Parathyroid adenoma (tissue), 2 donors: ENCODE measurements around the gene BDKRB2.

Source experiments
- H2AFZ ChIP-seq: fragments of 300-600 bp; sonication (generic); one replicate; pipeline ENCODE4 v1.7.0; 2017; ENCODE audit warnings: antibody characterized with exemption, mild to moderate bottlenecking
- H3K27ac ChIP-seq: fragments of 300-600 bp; sonication (generic); one replicate; pipeline ENCODE4 v1.7.0; 2017
- H3K27me3 ChIP-seq: fragments of 300-600 bp; sonication (generic); one replicate; pipeline ENCODE4 v1.7.0; 2017; ENCODE audit warnings: low read length; ENCODE audit not compliant: control insufficient read depth, insufficient read depth
- H3K36me3 ChIP-seq: fragments of 300-600 bp; sonication (generic); one replicate; pipeline ENCODE4 v1.7.0; 2017; ENCODE audit warnings: low read length; ENCODE audit not compliant: control insufficient read depth, insufficient read depth
- H3K4me1 ChIP-seq: fragments of 300-600 bp; sonication (generic); one replicate; pipeline ENCODE4 v1.7.0; 2017; ENCODE audit warnings: control low read depth
- H3K4me2 ChIP-seq: fragments of 300-600 bp; sonication (generic); one replicate; pipeline ENCODE4 v1.7.0; 2017; ENCODE audit warnings: low read length
- H3K4me3 ChIP-seq: fragments of 300-600 bp; sonication (generic); one replicate; pipeline ENCODE4 v1.7.0; 2017; ENCODE audit warnings: low read depth, low read length
- H3K79me2 ChIP-seq: fragments of 300-600 bp; sonication (generic); one replicate; pipeline ENCODE4 v1.7.0; 2017; ENCODE audit warnings: control low read depth
- H3K9ac ChIP-seq: fragments of 300-600 bp; sonication (generic); one replicate; pipeline ENCODE4 v1.7.0; 2017; ENCODE audit warnings: mild to moderate bottlenecking
- H3K9me3 ChIP-seq: fragments of 300-600 bp; sonication (generic); one replicate; pipeline ENCODE4 v1.7.0; 2017; ENCODE audit warnings: low read length; ENCODE audit not compliant: control insufficient read depth
- CTCF ChIP-seq: fragments of 300-600 bp; sonication (generic); IDR thresholded peaks from one replicate; pipeline ENCODE4 v1.7.0; 2017; ENCODE audit warnings: antibody characterized with exemption, mild to moderate bottlenecking
- donor health status: primary hyperparathyroidism.

Gene BDKRB2

DNA sequence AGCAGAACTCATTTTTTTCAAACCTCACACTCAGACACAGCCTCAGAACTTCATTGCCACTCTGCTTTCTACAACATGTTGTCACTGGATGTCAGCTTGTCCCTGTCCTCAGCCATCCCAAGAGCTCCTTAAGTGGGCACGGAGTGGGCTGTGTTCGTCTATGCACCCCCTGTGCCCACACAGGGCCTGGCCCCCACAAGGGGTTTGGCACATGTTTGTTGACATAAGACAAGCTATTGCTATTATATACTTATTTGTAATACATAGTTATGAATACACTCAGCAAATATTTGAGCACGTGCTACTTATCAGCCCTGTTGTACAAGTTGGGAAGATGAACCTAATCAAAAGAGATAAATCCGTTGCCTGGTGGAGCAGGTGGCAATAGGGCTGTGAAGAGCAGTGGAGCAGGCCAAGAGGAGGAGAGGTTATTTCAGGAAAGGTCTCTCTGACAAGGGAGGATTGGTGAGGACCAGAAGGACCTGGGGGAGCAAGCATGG, 47.1 kb downstream of the BDKRB2 start:
- H3K79me2 ChIP-seq: no peaks in the 10 kb centered on the region
- no peak overlapping the region for H2AFZ ChIP-seq
- no peaks in the 10 kb centered on the region for H3K4me1 ChIP-seq
- H3K27ac ChIP-seq: no peak overlapping the region
- H3K36me3 ChIP-seq: no peaks in the 10 kb centered on the region
- H3K4me2 ChIP-seq: no peak overlapping the region
- no peaks in the 10 kb centered on the region for H3K9me3 ChIP-seq
- TF ChIP-seq CTCF: no peak
- H3K27me3 ChIP-seq: no peaks in the 10 kb centered on the region
- no peak overlapping the region for H3K9ac ChIP-seq
- H3K4me3 ChIP-seq: no peak overlapping the region

- H3K36me3 ChIP-seq: no peaks in the 10 kb centered on the region
- H3K27me3 ChIP-seq: no peaks in the 10 kb centered on the region
- no peak overlapping the region for H3K27ac ChIP-seq
- no peak overlapping the region for H3K4me3 ChIP-seq
- H3K79me2 ChIP-seq: no peaks in the 10 kb centered on the region
- H3K4me2 ChIP-seq: no peak overlapping the region
- no peak overlapping the region for H3K9ac ChIP-seq
- H3K4me1 ChIP-seq: no peaks in the 10 kb centered on the region
- H2AFZ ChIP-seq: no peak overlapping the region
- no peak for TF ChIP-seq CTCF
- H3K9me3 ChIP-seq: no peaks in the 10 kb centered on the region
These were observed 47.8 kb downstream of the BDKRB2 start for GRCh38 chr14:96252323-96252998.

GRCh38 chr14:96252999-96253539, 48.4 kb downstream of the BDKRB2 start:
- no peak overlapping the region for H2AFZ ChIP-seq
- no peaks in the 10 kb centered on the region for H3K36me3 ChIP-seq
- H3K4me3 ChIP-seq: no peak overlapping the region
- H3K4me2 ChIP-seq: no peak overlapping the region
- no peak overlapping the region for H3K27ac ChIP-seq
- no peaks in the 10 kb centered on the region for H3K9me3 ChIP-seq
- no peaks in the 10 kb centered on the region for H3K4me1 ChIP-seq
- TF ChIP-seq CTCF: no peak
- no peak overlapping the region for H3K9ac ChIP-seq
- no peaks in the 10 kb centered on the region for H3K79me2 ChIP-seq
- H3K27me3 ChIP-seq: no peaks in the 10 kb centered on the region

DNA sequence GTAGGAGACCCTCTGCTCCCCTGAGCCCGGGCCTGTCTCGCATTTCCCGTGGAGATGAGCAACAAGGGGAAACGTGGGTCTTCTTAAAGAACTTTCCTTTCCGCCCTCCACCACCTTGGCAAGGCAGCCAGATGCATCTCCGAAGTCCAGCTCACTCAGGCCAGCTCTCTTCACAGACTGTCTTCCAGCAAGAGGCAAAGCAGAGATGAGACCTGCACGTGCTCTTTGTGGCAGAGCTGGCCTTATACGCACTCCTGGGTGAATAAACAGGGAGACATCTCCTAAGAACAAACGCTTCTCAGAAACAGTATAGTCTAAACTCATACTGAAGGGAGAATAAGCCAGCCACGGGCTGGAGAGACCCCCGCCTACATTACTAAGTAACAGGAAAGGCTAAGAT, 50.0 kb downstream of the BDKRB2 start:
- H3K9ac ChIP-seq: no peak overlapping the region
- H3K36me3 ChIP-seq: no peaks in the 10 kb centered on the region
- no peaks in the 10 kb centered on the region for H3K9me3 ChIP-seq
- TF ChIP-seq CTCF: no peak
- H3K27me3 ChIP-seq: no peaks in the 10 kb centered on the region
- H3K79me2 ChIP-seq: no peaks in the 10 kb centered on the region
- H3K27ac ChIP-seq: no peak overlapping the region
- no peak overlapping the region for H3K4me3 ChIP-seq
- no peak overlapping the region for H3K4me2 ChIP-seq
- no peak overlapping the region for H2AFZ ChIP-seq
- no peaks in the 10 kb centered on the region for H3K4me1 ChIP-seq
